Progenitor cell of endocrine pancreas (in vitro differentiated cells): ENCODE results near the gene STIMATE. TPM values are rescaled to one million over a fixed set of nuclear protein-coding genes. Genes with fewer than 3 reads are reported as not detected.

Source experiments
- DNase-seq: peaks from one replicate; pipeline ENCODE4 v3.0.0; 2021; ENCODE audit warnings: low spot score; ENCODE audit not compliant: unreplicated experiment
- H3K27ac Mint-ChIP-seq: 2 replicates; pipeline ENCODE4 v1.8.0; 2021; ENCODE audit warnings: mild to moderate bottlenecking, moderate library complexity, mixed read lengths
- H3K27me3 Mint-ChIP-seq: 2 replicates; pipeline ENCODE4 v1.8.0; 2021; ENCODE audit warnings: mixed read lengths
- H3K36me3 Mint-ChIP-seq: 2 replicates; pipeline ENCODE4 v1.8.0; 2022; ENCODE audit warnings: mixed read lengths; ENCODE audit not compliant: insufficient read depth
- H3K4me1 Mint-ChIP-seq: 2 replicates; pipeline ENCODE4 v1.8.0; 2021; ENCODE audit warnings: low read depth, mixed read lengths
- H3K4me3 Mint-ChIP-seq: 2 replicates; pipeline ENCODE4 v1.8.0; 2021; ENCODE audit warnings: low read depth, mild to moderate bottlenecking, moderate library complexity, mixed read lengths
- H3K9me3 Mint-ChIP-seq: 2 replicates; pipeline ENCODE4 v1.8.0; 2021; ENCODE audit warnings: low read depth, mixed read lengths
- CTCF ChIP-seq: fragments of 200-600 bp; sonication (generic); IDR thresholded peaks from one replicate; pipeline ENCODE4 v1.5.0; 2021; ENCODE audit warnings: antibody characterized with exemption, mild to moderate bottlenecking; ENCODE audit not compliant: unreplicated experiment
- total RNA-seq: library from RNA; stranded (reverse); gene quantifications from 2 replicates; pipeline ENCODE4 v1.2.1, GENCODE V29; 2021

Gene STIMATE
- total RNA-seq, 1 donor from 2014 or later = 17.4 TPM

- Mint-ChIP-seq H3K27ac (peak overlapping the region; percentile 11), H3K4me1 (peaks cover 4% of the 10 kb centered on the region), H3K9me3 (no peaks in the 10 kb centered on the region), H3K36me3 (no peaks in the 10 kb centered on the region), H3K27me3 (no peaks in the 10 kb centered on the region), H3K4me3 (no peak overlapping the region)
- no peak for DNase-seq
- TF ChIP-seq CTCF = no peak
Observed at GRCh38 chr3:52872245-52872644, 25.1 kb downstream of the STIMATE start.

- Mint-ChIP-seq H3K36me3 (no peaks in the 10 kb centered on the region), H3K9me3 (no peaks in the 10 kb centered on the region), H3K4me1 (peaks cover 4% of the 10 kb centered on the region), H3K27me3 (no peaks in the 10 kb centered on the region), H3K27ac (peak overlapping the region; percentile 11), H3K4me3 (no peak overlapping the region)
- no peak for TF ChIP-seq CTCF
- no peak for DNase-seq
Observed at GRCh38 chr3:52871761-52872160, 25.6 kb downstream of the STIMATE start.

- Mint-ChIP-seq H3K36me3 (peaks cover 2% of the 10 kb centered on the region), H3K4me3 (no peak overlapping the region), H3K27ac (no peak overlapping the region), H3K9me3 (no peaks in the 10 kb centered on the region), H3K27me3 (no peaks in the 10 kb centered on the region), H3K4me1 (peaks cover 4% of the 10 kb centered on the region)
- TF ChIP-seq CTCF = no peak
- DNase-seq = no peak
Observed at GRCh38 chr3:52870471-52870870, 26.9 kb downstream of the STIMATE start.

GRCh38 chr3:52866427-52866826 lies 30.9 kb downstream of the STIMATE start:
- Mint-ChIP-seq H3K27me3 (no peaks in the 10 kb centered on the region), H3K4me3 (no peak overlapping the region), H3K4me1 (no peaks in the 10 kb centered on the region), H3K9me3 (no peaks in the 10 kb centered on the region), H3K36me3 (peaks cover 2% of the 10 kb centered on the region), H3K27ac (no peak overlapping the region)
- DNase-seq = no peak
- TF ChIP-seq CTCF = no peak

GRCh38 chr3:52865994-52866393 lies 31.4 kb downstream of the STIMATE start:
- Mint-ChIP-seq H3K9me3 (no peaks in the 10 kb centered on the region), H3K4me1 (no peaks in the 10 kb centered on the region), H3K27ac (no peak overlapping the region), H3K4me3 (no peak overlapping the region), H3K36me3 (peaks cover 2% of the 10 kb centered on the region), H3K27me3 (no peaks in the 10 kb centered on the region)
- no peak for TF ChIP-seq CTCF
- DNase-seq = no peak

GRCh38 chr3:52860424-52860768 lies 37.0 kb downstream of the STIMATE start:
- Mint-ChIP-seq H3K36me3 (no peaks in the 10 kb centered on the region), H3K9me3 (no peaks in the 10 kb centered on the region), H3K4me3 (no peak overlapping the region), H3K27ac (no peak overlapping the region), H3K4me1 (no peaks in the 10 kb centered on the region), H3K27me3 (no peaks in the 10 kb centered on the region)
- no peak for TF ChIP-seq CTCF
- no peak for DNase-seq
